GM19193 (cell line): Measurements from ENCODE around the gene FFAR1.

ENCODE experiments used
- POLR2A ChIP-seq: IDR thresholded peaks from 4 replicates; pipeline ENCODE4 v1.6.1; 2011; ENCODE audit not compliant: insufficient read depth, insufficient read length; ENCODE audit errors: extremely low read depth

The FFAR1 gene

GRCh38 chr19:35381318-35381717 is 33.6 kb downstream of the FFAR1 start:
- TF ChIP-seq POLR2A: no peak

GRCh38 chr19:35381926-35382325 is 34.2 kb downstream of the FFAR1 start:
- no peak for TF ChIP-seq POLR2A

GRCh38 chr19:35383536-35383935 is 35.8 kb downstream of the FFAR1 start:
- TF ChIP-seq POLR2A: no peak

- no peak for TF ChIP-seq POLR2A
These were observed 40.8 kb downstream of the FFAR1 start for GRCh38 chr19:35388277-35389054.

- no peak for TF ChIP-seq POLR2A
These were observed 41.6 kb downstream of the FFAR1 start for GRCh38 chr19:35389192-35389861.

- no peak for TF ChIP-seq POLR2A
These were observed 45.3 kb downstream of the FFAR1 start for GRCh38 chr19:35392742-35393715.

GRCh38 chr19:35395382-35396199 is 47.9 kb downstream of the FFAR1 start:
- TF ChIP-seq POLR2A: no peak

- no peak for TF ChIP-seq POLR2A
These were observed 48.7 kb downstream of the FFAR1 start for GRCh38 chr19:35396240-35396885.

GRCh38 chr19:35397064-35397463 is 49.4 kb downstream of the FFAR1 start:
- TF ChIP-seq POLR2A: no peak
